ENCODE measurements around the gene KIAA1328.

KIAA1328 gene

DNA sequence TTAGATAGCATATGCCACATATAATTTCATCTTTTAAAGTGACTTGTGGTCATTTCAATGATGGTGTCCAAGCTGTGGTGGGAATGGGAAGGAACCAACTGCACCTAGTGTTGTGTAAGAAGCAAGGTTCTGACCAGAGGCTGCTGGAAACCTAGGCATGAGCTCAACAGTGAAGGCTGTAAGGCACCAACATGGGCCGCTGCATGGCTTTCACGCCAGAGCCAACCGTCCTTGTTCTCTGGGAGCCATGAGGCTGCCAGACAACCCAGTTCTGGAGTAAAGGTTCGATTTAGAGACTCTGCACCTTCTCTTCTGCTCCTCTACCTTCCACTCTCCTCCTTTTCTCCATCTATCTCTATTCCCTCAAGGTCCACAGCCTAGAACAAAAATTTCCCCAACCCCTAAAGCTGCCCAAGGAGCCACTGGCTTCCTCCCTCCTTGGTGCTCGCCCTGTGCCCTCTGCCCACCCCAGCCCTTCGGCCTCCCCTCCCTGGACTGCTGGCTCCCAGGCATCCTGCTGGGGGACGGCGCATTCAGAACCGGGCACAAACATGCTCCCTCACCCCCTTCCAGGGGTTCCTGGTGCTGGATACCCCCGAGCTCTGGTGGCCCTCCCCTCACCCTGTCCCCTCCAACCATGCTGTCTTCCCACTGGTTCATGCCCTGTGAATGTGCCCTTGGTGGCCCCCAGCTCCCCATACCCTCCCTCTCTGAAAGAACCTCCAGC lies 431.6 kb downstream of the KIAA1328 start:
- no peak for DNase-seq (ENCODE audit: extremely low spot score)
- ChIA-PET CTCF (no interaction called here), POLR2A (no interaction called here)
- TF ChIP-seq, protein P1, sequence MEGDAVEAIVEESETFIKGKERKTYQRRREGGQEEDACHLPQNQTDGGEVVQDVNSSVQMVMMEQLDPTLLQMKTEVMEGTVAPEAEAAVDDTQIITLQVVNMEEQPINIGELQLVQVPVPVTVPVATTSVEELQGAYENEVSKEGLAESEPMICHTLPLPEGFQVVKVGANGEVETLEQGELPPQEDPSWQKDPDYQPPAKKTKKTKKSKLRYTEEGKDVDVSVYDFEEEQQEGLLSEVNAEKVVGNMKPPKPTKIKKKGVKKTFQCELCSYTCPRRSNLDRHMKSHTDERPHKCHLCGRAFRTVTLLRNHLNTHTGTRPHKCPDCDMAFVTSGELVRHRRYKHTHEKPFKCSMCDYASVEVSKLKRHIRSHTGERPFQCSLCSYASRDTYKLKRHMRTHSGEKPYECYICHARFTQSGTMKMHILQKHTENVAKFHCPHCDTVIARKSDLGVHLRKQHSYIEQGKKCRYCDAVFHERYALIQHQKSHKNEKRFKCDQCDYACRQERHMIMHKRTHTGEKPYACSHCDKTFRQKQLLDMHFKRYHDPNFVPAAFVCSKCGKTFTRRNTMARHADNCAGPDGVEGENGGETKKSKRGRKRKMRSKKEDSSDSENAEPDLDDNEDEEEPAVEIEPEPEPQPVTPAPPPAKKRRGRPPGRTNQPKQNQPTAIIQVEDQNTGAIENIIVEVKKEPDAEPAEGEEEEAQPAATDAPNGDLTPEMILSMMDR (IDR thresholded peaks at IDR 0.05; ENCODE audit: control extremely low read depth, extremely low read depth, low read depth, missing control alignments): no peak

DNA sequence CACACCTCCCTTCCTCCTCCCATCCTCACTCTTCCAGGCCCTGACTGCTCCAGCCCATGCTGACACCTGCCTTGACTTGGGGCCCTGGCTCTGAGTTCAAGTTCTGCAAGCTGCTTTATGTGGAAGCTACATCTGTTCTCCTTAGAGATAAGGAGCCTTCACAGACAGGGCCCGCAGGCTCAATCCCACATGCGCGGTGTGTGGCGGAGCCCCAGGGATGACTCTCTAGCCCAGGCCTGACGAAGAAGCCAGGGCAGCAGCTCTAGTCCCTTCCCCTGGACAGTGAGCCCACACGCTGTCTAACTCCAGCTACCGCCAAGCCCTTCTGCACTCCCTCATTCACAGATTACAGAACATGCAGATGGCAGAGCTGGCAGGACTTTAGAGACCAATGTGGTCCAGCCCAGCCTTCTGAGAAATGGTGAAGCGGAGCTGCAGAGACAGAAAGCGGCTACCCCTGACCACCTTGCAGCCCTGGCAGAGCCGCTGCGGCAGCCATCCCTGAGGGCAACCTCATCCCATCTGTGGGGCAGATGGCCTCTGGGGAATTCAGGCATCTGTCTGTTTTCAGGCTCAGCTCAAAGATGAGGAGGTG lies 432.4 kb downstream of the KIAA1328 start:
- ChIA-PET POLR2A (no interaction called here), CTCF (no interaction called here)
- no peak for DNase-seq (ENCODE audit: extremely low spot score)
- TF ChIP-seq, protein P1 (IDR thresholded peaks at IDR 0.05; ENCODE audit: control extremely low read depth, extremely low read depth, low read depth, missing control alignments): no peak

DNA sequence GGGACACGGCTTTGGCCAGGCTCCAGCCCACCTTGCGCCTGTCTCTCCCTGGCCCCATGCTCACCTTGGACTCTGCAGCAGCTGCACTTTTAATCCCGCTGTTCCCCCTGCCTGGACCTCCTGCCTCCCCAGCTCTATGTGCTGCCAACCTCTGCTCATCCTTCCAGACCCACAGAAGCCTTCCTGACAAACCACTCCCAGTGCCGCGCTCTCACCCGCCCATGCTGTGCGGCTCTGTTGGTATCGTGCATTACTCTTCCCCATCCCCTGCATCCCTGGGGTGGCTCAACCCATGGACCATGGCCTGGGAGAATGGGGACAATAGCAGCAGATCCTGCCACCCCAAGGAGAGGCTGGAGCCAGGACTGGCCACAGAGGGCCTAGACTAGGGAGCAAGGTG lies 433.1 kb downstream of the KIAA1328 start:
- no peak for DNase-seq (ENCODE audit: extremely low spot score)
- ChIA-PET CTCF (no interaction called here), POLR2A (interaction anchor here (0.6 kb wide), 1 partner anchor 1304 kb away, joined by 3 read pairs; no protein-coding TSS in a partner anchor)
- TF ChIP-seq, protein P1 (IDR thresholded peaks at IDR 0.05; ENCODE audit: control extremely low read depth, extremely low read depth, low read depth, missing control alignments): no peak

DNA sequence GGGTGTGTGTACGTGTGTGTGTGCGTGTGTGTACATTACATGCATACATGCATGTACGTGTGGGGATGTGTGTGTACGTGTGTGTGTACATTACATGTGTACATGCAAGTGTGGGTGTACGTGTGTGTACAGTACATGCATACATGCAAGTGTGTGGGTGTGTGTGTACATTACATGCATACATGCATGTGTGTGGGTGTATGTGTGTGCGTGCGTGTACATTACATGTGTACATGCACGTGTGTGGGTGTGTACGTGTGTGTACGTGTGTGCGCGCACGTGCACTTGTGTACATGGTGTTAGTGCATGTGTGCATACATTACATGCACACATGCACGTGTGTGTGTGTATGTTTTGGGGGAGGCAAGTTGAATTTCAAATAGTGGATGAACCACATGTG lies 436.0 kb downstream of the KIAA1328 start:
- TF ChIP-seq, protein P1 (IDR thresholded peaks at IDR 0.05; ENCODE audit: control extremely low read depth, extremely low read depth, low read depth, missing control alignments): no peak
- DNase-seq (ENCODE audit: extremely low spot score): no peak
- ChIA-PET CTCF (no interaction called here), POLR2A (no interaction called here)

DNA sequence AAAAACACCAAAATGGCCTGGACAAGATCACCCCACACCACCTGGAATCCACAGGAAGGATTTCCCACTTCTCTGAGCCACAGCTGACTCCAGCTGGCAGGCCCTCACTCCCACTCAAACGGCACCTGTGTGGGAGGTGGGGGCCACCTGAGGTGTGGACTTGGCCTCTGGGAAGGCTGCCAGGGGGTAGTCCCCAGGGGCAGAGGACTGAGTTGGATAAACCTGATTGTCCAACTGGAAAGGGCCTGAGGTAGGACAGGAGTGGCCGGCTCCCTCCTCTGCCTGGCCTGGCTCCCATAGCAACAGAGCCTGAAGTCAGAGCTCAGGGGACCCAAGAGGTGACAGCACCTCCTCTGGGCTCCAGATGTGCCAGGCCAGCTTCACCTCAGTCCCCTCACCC lies 436.5 kb downstream of the KIAA1328 start:
- CTCF ChIA-PET: no interaction called here

DNA sequence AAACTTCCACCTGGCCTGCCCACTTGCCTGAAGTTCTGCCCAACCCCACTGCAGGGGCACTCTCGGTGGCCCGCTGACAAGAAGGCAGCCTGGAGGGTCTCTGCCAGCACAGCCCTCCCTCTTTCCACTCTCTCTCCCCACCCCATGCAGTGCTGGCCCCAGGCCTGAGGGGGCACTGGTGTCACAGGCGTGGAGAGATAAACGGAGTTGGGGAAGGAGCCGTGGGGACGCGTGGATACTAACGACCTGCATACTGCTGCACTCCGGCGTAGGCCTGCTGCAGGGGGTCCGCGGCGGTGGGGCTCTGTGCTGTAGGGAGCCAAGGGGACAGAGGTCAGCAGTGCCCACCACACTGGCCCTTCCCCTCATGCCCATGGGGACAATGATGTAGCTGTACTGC lies 437.4 kb downstream of the KIAA1328 start:
- CTCF ChIA-PET: no interaction called here
- DNase-seq (ENCODE audit: extremely low spot score): no peak
- POLR2A ChIA-PET: no interaction called here
- TF ChIP-seq, protein P1 (IDR thresholded peaks at IDR 0.05; ENCODE audit: control extremely low read depth, extremely low read depth, low read depth, missing control alignments): no peak

More for the DNA sequence above, 436.5 kb downstream of the KIAA1328 start:
- no peak for DNase-seq (ENCODE audit: extremely low spot score)
- POLR2A ChIA-PET: no interaction called here
- TF ChIP-seq, protein P1 (IDR thresholded peaks at IDR 0.05; ENCODE audit: control extremely low read depth, extremely low read depth, low read depth, missing control alignments): no peak

Measured in GM10248 (cell line).